ENCODE measurements around the gene GGA2.
"Not testable (repeated sequence)": the region's sequence is repeated elsewhere in the genome, so short reads cannot be mapped to it uniquely, and the experiment has no call there.

- not testable (repeated sequence) for TF ChIP-seq CTCF, POLR2A (IDR thresholded peaks at IDR 0.05)
Observed at GRCh38 chr16:23437542-23437941, 72.8 kb downstream of the GGA2 start.
